GM23338 (cell line): ENCODE results near the gene FTO. TPM values are rescaled to one million over a fixed set of nuclear protein-coding genes. Genes with fewer than 3 reads are reported as not detected.

Source experiments
- ATAC-seq: fragments of 200-7000 bp; cut with Tn5 transposase; 3 replicates; pipeline ENCODE4 v1.9.1; 2020
- DNase-seq: peaks from one replicate; pipeline ENCODE4 v3.0.0-alpha.2; 2015; ENCODE audit warnings: low spot score
- H2AFZ ChIP-seq: fragments of 200-600 bp; sonication (generic); 2 replicates; pipeline ENCODE4 v1.8.0; 2016; ENCODE audit warnings: antibody characterized with exemption, mild to moderate bottlenecking, moderate library complexity
- H3F3A ChIP-seq: fragments of 200-600 bp; sonication (generic); replicated peaks from 2 replicates; pipeline ENCODE4 v1.8.0; 2017; ENCODE audit warnings: antibody characterized with exemption, mixed run types, low read depth
- H3K27ac ChIP-seq: fragments of 200-600 bp; sonication (generic); 2 replicates; pipeline ENCODE4 v1.6.1; 2016; ENCODE audit warnings: low read depth
- H3K27me3 ChIP-seq: fragments of 200-600 bp; sonication (generic); 2 replicates; pipeline ENCODE4 v1.8.0; 2016; ENCODE audit warnings: mild to moderate bottlenecking, mixed run types, moderate library complexity; ENCODE audit not compliant: insufficient read depth
- H3K36me3 ChIP-seq: fragments of 200-600 bp; sonication (generic); 2 replicates; pipeline ENCODE4 v1.8.0; 2016; ENCODE audit warnings: mild to moderate bottlenecking; ENCODE audit not compliant: insufficient read depth
- H3K4me1 ChIP-seq: fragments of 200-600 bp; sonication (generic); 2 replicates; pipeline ENCODE4 v1.8.0; 2016; ENCODE audit warnings: mild to moderate bottlenecking, moderate library complexity; ENCODE audit not compliant: insufficient read depth
- H3K4me2 ChIP-seq: fragments of 200-600 bp; sonication (generic); 2 replicates; pipeline ENCODE4 v1.7.1; 2017; ENCODE audit warnings: mixed run types
- H3K4me3 ChIP-seq: fragments of 200-600 bp; sonication (generic); 2 replicates; pipeline ENCODE4 v1.6.1; 2016; ENCODE audit warnings: mixed run types
- H3K79me2 ChIP-seq: fragments of 200-600 bp; sonication (generic); replicated peaks from 2 replicates; pipeline ENCODE4 v1.8.0; 2017; ENCODE audit warnings: mild to moderate bottlenecking; ENCODE audit not compliant: insufficient read depth
- H3K9me2 ChIP-seq: fragments of 200-600 bp; sonication (generic); 2 replicates; pipeline ENCODE4 v1.8.0; 2017; ENCODE audit not compliant: insufficient read depth
- H4K20me1 ChIP-seq: fragments of 200-600 bp; sonication (generic); replicated peaks from 2 replicates; pipeline ENCODE4 v1.8.0; 2017; ENCODE audit warnings: mild to moderate bottlenecking; ENCODE audit not compliant: insufficient read depth
- H3K27ac Mint-ChIP-seq: 2 replicates; pipeline ENCODE4 v1.8.0; 2020; ENCODE audit warnings: inconsistent platforms, mild to moderate bottlenecking, moderate library complexity, mixed read lengths
- H3K27me3 Mint-ChIP-seq: 3 replicates; pipeline ENCODE4 v1.8.0; 2022; ENCODE audit warnings: low read depth, mild to moderate bottlenecking, moderate library complexity, mixed read lengths, inconsistent platforms; ENCODE audit not compliant: insufficient read depth, poor library complexity
- H3K36me3 Mint-ChIP-seq: 3 replicates; pipeline ENCODE4 v1.8.0; 2021; ENCODE audit warnings: low read depth, mild to moderate bottlenecking, inconsistent platforms, moderate library complexity, mixed read lengths
- H3K4me1 Mint-ChIP-seq: 3 replicates; pipeline ENCODE4 v1.8.0; 2020; ENCODE audit warnings: mild to moderate bottlenecking, inconsistent platforms, mixed read lengths
- H3K4me3 Mint-ChIP-seq: 3 replicates; pipeline ENCODE4 v1.8.0; 2021; ENCODE audit warnings: moderate library complexity, mild to moderate bottlenecking, inconsistent platforms, mixed read lengths
- H3K9me3 Mint-ChIP-seq: 3 replicates; pipeline ENCODE4 v1.8.0; 2020; ENCODE audit warnings: moderate library complexity, mild to moderate bottlenecking, inconsistent platforms, mixed read lengths
- CREB1 ChIP-seq: fragments of 250-450 bp; sonication (Bioruptor Pico); IDR thresholded peaks from 2 replicates; pipeline ENCODE4 v1.5.0; 2020; ENCODE audit warnings: low read depth, mild to moderate bottlenecking, moderate library complexity
- CTCF ChIP-seq, 2 experiments: fragments of 200-600 bp in 1 of 2; sonication (generic) in 1 of 2; conservative IDR thresholded peaks; 2 replicates each; pipeline versions ENCODE4 v1.5.1 to v1.6.1; 2016 to 2017; ENCODE audit warnings: antibody characterized with exemption in 2 of 2, low read depth in 2 of 2, mild to moderate bottlenecking in 2 of 2, moderate library complexity in 1 of 2
- ETS1 ChIP-seq: IDR thresholded peaks from 2 replicates; pipeline ENCODE4 v1.6.1; 2016; ENCODE audit warnings: antibody characterized with exemption
- EZH2phosphoT487 ChIP-seq: fragments of 200-600 bp; sonication (generic); IDR thresholded peaks from one replicate; pipeline ENCODE4 v1.8.1; 2018; ENCODE audit warnings: antibody characterized with exemption; ENCODE audit not compliant: unreplicated experiment
- JUNB ChIP-seq: IDR thresholded peaks from one replicate; pipeline ENCODE4 v1.6.1; 2016; ENCODE audit warnings: antibody characterized with exemption; ENCODE audit not compliant: unreplicated experiment
- NANOG ChIP-seq: IDR thresholded peaks from 2 replicates; pipeline ENCODE4 v1.6.1; 2016; ENCODE audit warnings: antibody characterized with exemption, borderline replicate concordance
- POLR2AphosphoS5 ChIP-seq: IDR thresholded peaks from 2 replicates; pipeline ENCODE4 v1.6.1; 2016; ENCODE audit warnings: antibody characterized with exemption, low read depth
- REST ChIP-seq: IDR thresholded peaks from one replicate; pipeline ENCODE4 v1.6.1; 2018; ENCODE audit warnings: antibody characterized with exemption; ENCODE audit not compliant: unreplicated experiment
- STAT1 ChIP-seq: IDR thresholded peaks from one replicate; pipeline ENCODE4 v1.6.1; 2016; ENCODE audit warnings: antibody characterized with exemption; ENCODE audit not compliant: unreplicated experiment
- ZNF114 ChIP-seq: fragments of 250-450 bp; sonication (Bioruptor Pico); IDR thresholded peaks from 2 replicates; pipeline ENCODE4 v1.5.0; 2020; ENCODE audit warnings: mild to moderate bottlenecking, moderate library complexity
- ZNF331 ChIP-seq: fragments of 250-450 bp; sonication (Bioruptor Pico); IDR thresholded peaks from 2 replicates; pipeline ENCODE4 v1.5.0; 2020; ENCODE audit warnings: low read depth, mild to moderate bottlenecking, moderate library complexity
- polyA plus RNA-seq: library from polyadenylated mRNA; unstranded; fragments of >200 nt; fragmentation: Nextera tagmentation; extraction: Ambion mirVana; gene quantifications from 2 replicates; pipeline ENCODE4 v1.2.1, GENCODE V29; 2016
- total RNA-seq: library from RNA; depleted of rRNA; stranded (reverse); fragments of >200 nt; shearing (Covaris generic); gene quantifications from 2 replicates; pipeline ENCODE4 v1.2.3, GENCODE V29; 2014

FTO gene
- total and polyA plus RNA-seq, 2 experiments from 2014 or later = 17.7 to 69.6 TPM

GRCh38 chr16:54194334-54194743 lies 490.4 kb downstream of the FTO start:
- Mint-ChIP-seq H3K4me3 (peak overlapping the region; percentile 69; the same call in 2 of the 3 replicates), H3K27ac (no peak overlapping the region), H3K4me1 (peaks cover 8% of the 10 kb centered on the region), H3K36me3 (no peaks in the 10 kb centered on the region; the same call in 2 of the 3 replicates), H3K9me3 (no peaks in the 10 kb centered on the region; the same call in 1 of the 3 replicates), H3K27me3 (peaks cover 11% of the 10 kb centered on the region)
- H3K4me3 ChIP-seq = peak overlapping the region; percentile 56
- H3K4me2 ChIP-seq = peak overlapping the region; percentile 77
- peak; percentile 62 for ATAC-seq
- H3K4me1 ChIP-seq = no peaks in the 10 kb centered on the region
- DNase-seq = peak; percentile 43
- no peaks in the 10 kb centered on the region for H4K20me1 ChIP-seq
- no peaks in the 10 kb centered on the region for H3K79me2 ChIP-seq
- H2AFZ ChIP-seq = peak overlapping the region; percentile 100
- no peak overlapping the region for H3K27ac ChIP-seq
- TF ChIP-seq NANOG = no peak
- TF ChIP-seq JUNB = no peak
- no peak for TF ChIP-seq CREB1
- TF ChIP-seq ETS1 = no peak
- no peak for TF ChIP-seq ZNF331 (CRISPR knock-in tag)
- TF ChIP-seq EZH2phosphoT487 = no peak
- H3F3A ChIP-seq = no peaks in the 10 kb centered on the region
- no peaks in the 10 kb centered on the region for H3K36me3 ChIP-seq
- H3K9me2 ChIP-seq = no peaks in the 10 kb centered on the region; the same call in 1 of the 2 replicates
- H3K27me3 ChIP-seq = no peaks in the 10 kb centered on the region

- H3K4me1 ChIP-seq = no peaks in the 10 kb centered on the region
- Mint-ChIP-seq H3K27ac (no peak overlapping the region), H3K4me3 (no peak overlapping the region), H3K36me3 (no peaks in the 10 kb centered on the region; the same call in 2 of the 3 replicates), H3K4me1 (peaks cover 8% of the 10 kb centered on the region), H3K27me3 (peaks cover 19% of the 10 kb centered on the region), H3K9me3 (no peaks in the 10 kb centered on the region; the same call in 2 of the 3 replicates)
- no peaks in the 10 kb centered on the region for H3K79me2 ChIP-seq
- no peaks in the 10 kb centered on the region for H4K20me1 ChIP-seq
- H3K9me2 ChIP-seq = no peaks in the 10 kb centered on the region
- no peak for TF ChIP-seq CTCF (conservative IDR thresholded peaks at IDR 0.05; ENCODE audit: low read depth in 2 of 2)
- no peak for TF ChIP-seq EZH2phosphoT487
- TF ChIP-seq CREB1 = no peak
- no peak for TF ChIP-seq POLR2AphosphoS5
- no peak for TF ChIP-seq ZNF114 (CRISPR knock-in tag)
- no peak for TF ChIP-seq REST
- TF ChIP-seq ZNF331 (CRISPR knock-in tag) = no peak
- no peak for TF ChIP-seq STAT1
- H3K27me3 ChIP-seq = no peaks in the 10 kb centered on the region
- no peak overlapping the region for H3K4me2 ChIP-seq
- no peak overlapping the region for H2AFZ ChIP-seq
- DNase-seq (no peak), ATAC-seq (no peak)
- H3F3A ChIP-seq = no peaks in the 10 kb centered on the region
- no peak overlapping the region for H3K27ac ChIP-seq
- H3K36me3 ChIP-seq = no peaks in the 10 kb centered on the region
- no peak overlapping the region for H3K4me3 ChIP-seq
Measured at GRCh38 chr16:54197758-54198157, 493.8 kb downstream of the FTO start.
